ENCODE measurements around the gene XPO4. TPM values are rescaled to one million over a fixed set of nuclear protein-coding genes. Genes with fewer than 3 reads are reported as not detected.

XPO4 gene
- total RNA-seq, 1 donor from 2014 or later, result 21.2 TPM

DNA sequence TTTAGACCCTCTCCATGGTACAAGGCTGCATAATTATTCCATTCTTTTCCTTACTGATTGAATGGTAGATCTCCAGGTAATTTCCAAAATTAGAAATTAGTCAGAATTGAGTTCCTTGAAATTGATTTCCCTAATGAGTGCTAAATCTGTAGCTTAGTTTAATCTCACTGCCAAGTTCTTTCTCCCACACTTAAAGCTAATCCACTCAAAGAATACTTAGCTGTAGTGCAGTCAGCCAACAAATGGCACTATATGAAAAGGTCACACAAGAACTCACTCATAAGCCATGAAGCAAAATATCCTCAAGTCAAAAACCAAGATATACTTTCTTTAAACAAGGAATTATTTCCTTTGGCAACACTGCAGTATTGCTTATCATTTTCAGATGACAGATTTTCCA, 62.0 kb downstream of the XPO4 start:
- Histone ChIP-seq H3K36me3 (ENCODE audit: control insufficient read depth, insufficient read depth, low read length) (no peaks in the 10 kb centered on the region), H3K4me3 (ENCODE audit: low read depth, low read length) (no peak overlapping the region), H3K27me3 (ENCODE audit: control insufficient read depth, insufficient read depth, low read length) (no peaks in the 10 kb centered on the region)
- DNase-seq (ENCODE audit: low read depth), result no peak
- TF ChIP-seq, protein P1, sequence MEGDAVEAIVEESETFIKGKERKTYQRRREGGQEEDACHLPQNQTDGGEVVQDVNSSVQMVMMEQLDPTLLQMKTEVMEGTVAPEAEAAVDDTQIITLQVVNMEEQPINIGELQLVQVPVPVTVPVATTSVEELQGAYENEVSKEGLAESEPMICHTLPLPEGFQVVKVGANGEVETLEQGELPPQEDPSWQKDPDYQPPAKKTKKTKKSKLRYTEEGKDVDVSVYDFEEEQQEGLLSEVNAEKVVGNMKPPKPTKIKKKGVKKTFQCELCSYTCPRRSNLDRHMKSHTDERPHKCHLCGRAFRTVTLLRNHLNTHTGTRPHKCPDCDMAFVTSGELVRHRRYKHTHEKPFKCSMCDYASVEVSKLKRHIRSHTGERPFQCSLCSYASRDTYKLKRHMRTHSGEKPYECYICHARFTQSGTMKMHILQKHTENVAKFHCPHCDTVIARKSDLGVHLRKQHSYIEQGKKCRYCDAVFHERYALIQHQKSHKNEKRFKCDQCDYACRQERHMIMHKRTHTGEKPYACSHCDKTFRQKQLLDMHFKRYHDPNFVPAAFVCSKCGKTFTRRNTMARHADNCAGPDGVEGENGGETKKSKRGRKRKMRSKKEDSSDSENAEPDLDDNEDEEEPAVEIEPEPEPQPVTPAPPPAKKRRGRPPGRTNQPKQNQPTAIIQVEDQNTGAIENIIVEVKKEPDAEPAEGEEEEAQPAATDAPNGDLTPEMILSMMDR (IDR thresholded peaks at IDR 0.05; ENCODE audit: insufficient read depth, low read length, poor library complexity, severe bottlenecking), result no peak

DNA sequence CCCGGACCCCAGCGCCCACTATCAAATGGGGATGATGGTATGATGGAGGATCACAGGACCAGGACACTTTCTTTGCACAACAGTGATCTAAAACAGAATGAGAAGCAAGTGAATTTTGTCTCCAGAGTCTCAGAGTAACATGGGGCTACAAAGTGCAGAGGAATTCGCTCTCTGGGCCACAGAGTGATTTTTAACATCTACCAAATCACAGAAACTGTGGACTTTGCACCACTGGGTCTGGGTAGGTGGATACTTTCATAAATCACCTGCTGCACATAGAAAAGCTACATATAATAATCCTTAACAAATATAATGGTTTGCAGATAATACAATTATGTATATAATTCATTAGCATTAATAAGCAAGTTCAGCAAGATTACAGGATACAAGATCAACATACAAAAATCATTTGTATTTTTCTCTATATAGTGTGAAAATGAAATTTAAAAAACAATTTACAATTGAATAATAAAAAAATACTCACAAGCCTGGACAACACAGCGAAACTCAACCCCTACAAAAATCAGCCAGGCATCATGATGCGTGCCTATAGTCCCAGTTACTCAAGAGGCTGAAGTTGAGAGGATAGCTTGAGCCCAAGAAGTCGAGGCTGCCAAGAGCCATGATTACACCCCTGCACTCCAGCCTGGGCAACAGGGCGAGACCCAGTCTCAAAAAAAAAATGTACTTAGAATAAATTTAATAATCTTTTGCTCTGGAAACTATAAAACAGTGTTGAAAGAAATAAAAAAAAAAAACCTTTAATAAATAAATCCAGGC, 68.5 kb downstream of the XPO4 start:
- no peaks in the 10 kb centered on the region for H3K27me3 ChIP-seq (ENCODE audit: control insufficient read depth, insufficient read depth, low read length)
- no peak overlapping the region for H3K4me3 ChIP-seq (ENCODE audit: low read depth, low read length)
- no peaks in the 10 kb centered on the region for H3K36me3 ChIP-seq (ENCODE audit: control insufficient read depth, insufficient read depth, low read length)
- no peak for DNase-seq (ENCODE audit: low read depth)
- TF ChIP-seq, protein P1 (IDR thresholded peaks at IDR 0.05; ENCODE audit: insufficient read depth, low read length, poor library complexity, severe bottlenecking), result no peak

DNA sequence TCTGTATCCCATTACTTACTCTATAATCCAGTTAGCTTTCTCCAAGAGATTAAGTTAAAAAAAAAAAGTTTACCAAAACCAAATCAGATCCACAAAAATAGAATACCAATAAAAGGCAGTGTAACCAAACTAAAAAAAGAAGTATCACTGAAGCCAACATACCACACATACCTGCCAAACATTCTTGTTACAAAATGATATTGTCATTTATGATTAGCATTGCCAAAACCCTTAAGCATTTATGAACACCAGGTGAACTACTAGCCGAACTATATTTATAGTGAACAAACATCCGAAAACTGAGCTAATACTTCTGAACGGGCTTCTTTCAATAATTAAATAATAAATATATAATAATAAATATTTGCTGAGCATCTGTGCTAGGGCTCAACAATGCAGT, 69.7 kb downstream of the XPO4 start:
- DNase-seq (ENCODE audit: low read depth), result no peak
- TF ChIP-seq, protein P1 (IDR thresholded peaks at IDR 0.05; ENCODE audit: insufficient read depth, low read length, poor library complexity, severe bottlenecking), result no peak
- Histone ChIP-seq H3K36me3 (ENCODE audit: control insufficient read depth, insufficient read depth, low read length) (no peaks in the 10 kb centered on the region), H3K4me3 (ENCODE audit: low read depth, low read length) (no peak overlapping the region), H3K27me3 (ENCODE audit: control insufficient read depth, insufficient read depth, low read length) (no peaks in the 10 kb centered on the region)

DNA sequence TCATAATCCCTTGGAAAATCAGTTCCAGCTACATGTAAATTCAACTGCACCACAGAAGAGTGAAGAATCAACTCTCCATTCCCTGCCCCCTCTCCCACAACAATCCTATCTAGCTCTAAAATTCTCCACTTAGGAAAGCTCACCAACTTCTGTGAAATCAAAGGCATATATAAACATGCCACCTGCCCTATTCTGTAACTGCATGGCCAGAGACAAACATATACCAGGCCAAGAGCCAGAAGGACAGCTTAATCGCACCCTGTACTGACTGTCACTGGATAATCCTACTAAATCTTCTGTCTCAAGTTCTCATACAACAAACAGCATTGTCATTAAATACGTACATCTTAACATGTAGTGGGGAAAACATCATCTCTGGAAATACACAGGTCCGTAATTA, 70.6 kb downstream of the XPO4 start:
- DNase-seq (ENCODE audit: low read depth), result no peak
- TF ChIP-seq, protein P1 (IDR thresholded peaks at IDR 0.05; ENCODE audit: insufficient read depth, low read length, poor library complexity, severe bottlenecking), result no peak
- no peak overlapping the region for H3K4me3 ChIP-seq (ENCODE audit: low read depth, low read length)
- no peaks in the 10 kb centered on the region for H3K27me3 ChIP-seq (ENCODE audit: control insufficient read depth, insufficient read depth, low read length)
- H3K36me3 ChIP-seq (ENCODE audit: control insufficient read depth, insufficient read depth, low read length), result no peaks in the 10 kb centered on the region

DNA sequence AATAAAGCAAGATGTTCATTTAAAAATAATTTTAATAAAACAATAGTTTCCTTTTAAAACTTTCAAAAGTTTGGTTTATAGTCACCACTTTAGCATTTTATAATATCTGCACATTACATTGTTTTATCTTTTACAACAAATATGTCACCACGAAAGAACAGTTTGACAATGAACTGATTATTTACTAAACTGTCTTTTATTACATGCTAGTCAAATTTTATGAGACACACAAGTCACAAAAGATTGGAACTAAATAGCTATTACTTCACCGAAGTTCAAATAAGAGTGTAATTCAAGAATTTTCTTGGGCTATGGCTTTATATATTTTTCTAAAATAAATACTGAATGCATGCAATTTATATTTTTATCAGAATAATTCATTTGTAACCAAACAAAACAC, 71.3 kb downstream of the XPO4 start:
- no peak for DNase-seq (ENCODE audit: low read depth)
- TF ChIP-seq, protein P1 (IDR thresholded peaks at IDR 0.05; ENCODE audit: insufficient read depth, low read length, poor library complexity, severe bottlenecking), result no peak
- H3K36me3 ChIP-seq (ENCODE audit: control insufficient read depth, insufficient read depth, low read length), result no peaks in the 10 kb centered on the region
- no peak overlapping the region for H3K4me3 ChIP-seq (ENCODE audit: low read depth, low read length)
- no peaks in the 10 kb centered on the region for H3K27me3 ChIP-seq (ENCODE audit: control insufficient read depth, insufficient read depth, low read length)
